Brain microvascular endothelial cell (primary cell): ENCODE measurements around the gene ARMH4.
A peak's percentile ranks its signal among the peaks of the same experiment; 100 is the strongest.

ENCODE experiments used
- DNase-seq: peaks from one replicate; pipeline ENCODE4 v3.0.0-alpha.2; 2020
- H3K27ac ChIP-seq: fragments of 250-450 bp; sonication (Bioruptor Pico); 2 replicates; pipeline ENCODE4 v1.5.1; 2020; ENCODE audit warnings: mild to moderate bottlenecking, moderate library complexity
- H3K27me3 ChIP-seq: fragments of 250-450 bp; sonication (Bioruptor Pico); replicated peaks from 2 replicates; pipeline ENCODE4 v1.5.1; 2020; ENCODE audit warnings: mild to moderate bottlenecking
- H3K36me3 ChIP-seq: fragments of 250-450 bp; sonication (Bioruptor Pico); replicated peaks from 2 replicates; pipeline ENCODE4 v1.5.1; 2020; ENCODE audit warnings: mild to moderate bottlenecking
- H3K4me3 ChIP-seq: 2 replicates; pipeline ENCODE4 v1.5.1; 2011; ENCODE audit warnings: low read depth, mild to moderate bottlenecking, control low read depth, low read length, moderate library complexity
- CTCF ChIP-seq: IDR thresholded peaks from 2 replicates; pipeline ENCODE4 v1.5.1; 2011; ENCODE audit warnings: low read depth, mild to moderate bottlenecking, moderate library complexity, low read length, control low read depth, inconsistent platforms; ENCODE audit errors: missing control alignments
- in situ Hi-C: cut with HindIII; loops from 2 replicates; pipeline ENCODE4 v1.10.0; 2017; ENCODE audit warnings: low sequenced_read_pairs, low pct_ligation_motif_present

ARMH4 gene

GRCh38 chr14:58089612-58090011 lies 62.4 kb downstream of the ARMH4 start:
- no peak for DNase-seq
- in situ Hi-C loops = no loop called here
- Histone ChIP-seq H3K27ac (no peak overlapping the region), H3K4me3 (no peak overlapping the region), H3K36me3 (no peaks in the 10 kb centered on the region), H3K27me3 (no peaks in the 10 kb centered on the region)
- TF ChIP-seq CTCF = no peak

GRCh38 chr14:58088961-58089360 lies 63.1 kb downstream of the ARMH4 start:
- Histone ChIP-seq H3K36me3 (no peaks in the 10 kb centered on the region), H3K4me3 (no peak overlapping the region), H3K27ac (no peak overlapping the region), H3K27me3 (no peaks in the 10 kb centered on the region)
- in situ Hi-C loops = no loop called here
- no peak for DNase-seq
- no peak for TF ChIP-seq CTCF

- no peaks in the 10 kb centered on the region for H3K27me3 ChIP-seq
- in situ Hi-C loops = no loop called here
Measured at GRCh38 chr14:58085877-58086276, 66.1 kb downstream of the ARMH4 start.

GRCh38 chr14:58082491-58083098 lies 69.4 kb downstream of the ARMH4 start:
- in situ Hi-C loops = no loop called here
- Histone ChIP-seq H3K27me3 (no peaks in the 10 kb centered on the region), H3K36me3 (no peaks in the 10 kb centered on the region), H3K4me3 (no peak overlapping the region), H3K27ac (peak overlapping the region; percentile 87)
- peak; percentile 86 for DNase-seq
- TF ChIP-seq CTCF = no peak

More at GRCh38 chr14:58085877-58086276, 66.1 kb downstream of the ARMH4 start:
- TF ChIP-seq CTCF = no peak
- no peak for DNase-seq
- no peak overlapping the region for H3K27ac ChIP-seq
- H3K4me3 ChIP-seq = no peak overlapping the region
- H3K36me3 ChIP-seq = no peaks in the 10 kb centered on the region

GRCh38 chr14:58082011-58082410 lies 70.0 kb downstream of the ARMH4 start:
- Histone ChIP-seq H3K27me3 (no peaks in the 10 kb centered on the region), H3K27ac (peak overlapping the region; percentile 87), H3K4me3 (no peak overlapping the region), H3K36me3 (no peaks in the 10 kb centered on the region)
- in situ Hi-C loops = no loop called here
- TF ChIP-seq CTCF = no peak
- peak; percentile 4 for DNase-seq

- no peaks in the 10 kb centered on the region for H3K36me3 ChIP-seq
- H3K4me3 ChIP-seq = no peak overlapping the region
- TF ChIP-seq CTCF = no peak
- peak overlapping the region; percentile 36 for H3K27ac ChIP-seq
- DNase-seq = no peak
- no peaks in the 10 kb centered on the region for H3K27me3 ChIP-seq
- in situ Hi-C loops = no loop called here
Measured at GRCh38 chr14:58078471-58078870, 73.5 kb downstream of the ARMH4 start.
